ENCODE measurements around the gene BMAL1. TPM values are rescaled to one million over a fixed set of nuclear protein-coding genes. Genes with fewer than 3 reads are reported as not detected.

Gene BMAL1
- total and polyA plus RNA-seq, 9 donors = 17.7 to 53.4 (median 24.8) TPM

DNA sequence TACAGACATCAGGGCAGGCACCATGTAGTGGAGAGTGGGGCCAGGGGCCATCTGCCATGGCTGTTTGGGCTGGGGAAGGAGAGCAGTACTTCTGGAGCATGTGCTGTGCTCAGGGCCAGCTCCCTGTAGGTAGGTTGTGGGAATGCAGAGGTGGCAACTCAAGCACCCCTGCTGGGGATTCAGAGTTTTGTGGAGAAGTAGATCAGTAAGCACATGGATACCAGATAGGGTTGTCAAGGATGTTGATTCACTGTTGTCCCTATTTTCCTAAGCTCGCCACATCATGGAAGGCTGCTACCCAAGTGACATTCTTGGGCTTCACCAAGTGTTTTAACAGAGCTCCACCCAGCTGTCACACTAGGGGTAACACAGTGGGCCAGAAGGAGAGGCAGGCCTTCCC is 67.2 kb downstream of the BMAL1 start:
- Histone ChIP-seq H3K27ac (no peak overlapping the region), H3K9me3 (no peaks in the 10 kb centered on the region), H3K27me3 (no peaks in the 10 kb centered on the region), H3K4me3 (no peak overlapping the region), H3K4me1 (ENCODE audit: insufficient read depth) (no peaks in the 10 kb centered on the region), H3K36me3 (no peaks in the 10 kb centered on the region)
- no peak for TF ChIP-seq POLR2A (IDR thresholded peaks at IDR 0.05)
- TF ChIP-seq, protein P1, sequence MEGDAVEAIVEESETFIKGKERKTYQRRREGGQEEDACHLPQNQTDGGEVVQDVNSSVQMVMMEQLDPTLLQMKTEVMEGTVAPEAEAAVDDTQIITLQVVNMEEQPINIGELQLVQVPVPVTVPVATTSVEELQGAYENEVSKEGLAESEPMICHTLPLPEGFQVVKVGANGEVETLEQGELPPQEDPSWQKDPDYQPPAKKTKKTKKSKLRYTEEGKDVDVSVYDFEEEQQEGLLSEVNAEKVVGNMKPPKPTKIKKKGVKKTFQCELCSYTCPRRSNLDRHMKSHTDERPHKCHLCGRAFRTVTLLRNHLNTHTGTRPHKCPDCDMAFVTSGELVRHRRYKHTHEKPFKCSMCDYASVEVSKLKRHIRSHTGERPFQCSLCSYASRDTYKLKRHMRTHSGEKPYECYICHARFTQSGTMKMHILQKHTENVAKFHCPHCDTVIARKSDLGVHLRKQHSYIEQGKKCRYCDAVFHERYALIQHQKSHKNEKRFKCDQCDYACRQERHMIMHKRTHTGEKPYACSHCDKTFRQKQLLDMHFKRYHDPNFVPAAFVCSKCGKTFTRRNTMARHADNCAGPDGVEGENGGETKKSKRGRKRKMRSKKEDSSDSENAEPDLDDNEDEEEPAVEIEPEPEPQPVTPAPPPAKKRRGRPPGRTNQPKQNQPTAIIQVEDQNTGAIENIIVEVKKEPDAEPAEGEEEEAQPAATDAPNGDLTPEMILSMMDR (IDR thresholded peaks at IDR 0.05) = no peak
- no peak for TF ChIP-seq EP300 (IDR thresholded peaks at IDR 0.05)
- 89 to 96% (median 95%) methylated on average over 1 of the region's 1 CpG for WGBS, 3 donors
- intact Hi-C loops (cut with DNase I) = loop anchor here (2.0 to 10.0 kb wide), 4 partner anchors 70 to 138 kb away; partner anchors contain the start of gene BMAL1 (in 1 of the 4)
- no peak for DNase-seq

DNA sequence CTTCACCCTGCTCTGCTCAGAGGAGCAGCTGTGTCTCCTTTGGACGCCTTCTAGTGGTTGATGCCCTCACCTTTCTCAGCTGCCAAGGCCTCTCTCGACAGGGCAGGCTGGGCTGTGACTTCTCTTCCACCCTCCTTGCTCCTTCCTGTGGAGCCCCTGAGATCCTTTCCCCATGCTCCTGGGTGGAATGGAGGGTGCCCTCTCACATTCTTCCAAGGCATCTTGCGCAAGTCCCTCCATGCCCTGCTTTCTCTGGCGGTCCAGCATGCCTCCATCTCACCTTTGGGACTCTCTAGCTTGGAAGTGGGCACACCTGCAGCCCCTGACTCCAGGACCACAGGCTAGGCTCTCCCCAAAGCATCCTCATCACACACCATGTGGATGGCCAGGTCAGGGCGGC is 68.9 kb downstream of the BMAL1 start:
- Histone ChIP-seq H3K9me3 (no peaks in the 10 kb centered on the region), H3K36me3 (no peaks in the 10 kb centered on the region), H3K27me3 (no peaks in the 10 kb centered on the region), H3K4me3 (no peak overlapping the region), H3K4me1 (ENCODE audit: insufficient read depth) (no peaks in the 10 kb centered on the region), H3K27ac (no peak overlapping the region)
- no peak for DNase-seq
- no peak for TF ChIP-seq POLR2A (IDR thresholded peaks at IDR 0.05)
- TF ChIP-seq, protein P1 (IDR thresholded peaks at IDR 0.05) = no peak
- no peak for TF ChIP-seq EP300 (IDR thresholded peaks at IDR 0.05)
- intact Hi-C loops (cut with DNase I) = loop anchor here in 2 of 4 donors (5.0 to 10.0 kb wide), 2 partner anchors 72 to 134 kb away; partner anchors contain the start of gene BMAL1 (in 1 of the 2)
- 83 to 86% (median 85%) methylated on average over 5 of the region's 5 CpGs for WGBS, 3 donors

DNA sequence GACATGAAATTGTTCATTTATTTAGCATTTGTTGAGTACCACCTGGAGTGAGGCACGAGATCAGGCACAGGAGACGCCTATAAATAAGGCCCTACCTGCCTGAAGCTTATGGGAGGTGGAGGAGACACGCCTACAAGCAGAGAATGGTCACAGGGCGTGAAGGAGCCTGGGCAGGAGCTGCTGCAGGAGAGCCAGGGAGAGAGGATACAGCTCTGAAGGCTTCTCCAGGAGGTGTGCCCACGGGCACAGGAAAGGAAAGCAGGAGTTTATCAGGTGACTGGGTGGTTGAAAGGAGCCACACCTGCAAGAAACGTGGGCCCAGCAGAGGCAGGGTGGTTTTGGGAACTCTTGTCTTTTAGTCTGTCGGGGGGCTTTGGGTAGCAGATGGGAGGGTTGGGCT is 70.3 kb downstream of the BMAL1 start:
- intact Hi-C loops (cut with DNase I) = loop anchor here in 2 of 4 donors (5.0 to 10.0 kb wide), 2 partner anchors 73 to 136 kb away; partner anchors contain the start of gene BMAL1 (in 1 of the 2)
- H3K4me3 ChIP-seq = no peak overlapping the region
- no peaks in the 10 kb centered on the region for H3K36me3 ChIP-seq
- no peaks in the 10 kb centered on the region for H3K27me3 ChIP-seq
- H3K4me1 ChIP-seq (ENCODE audit: insufficient read depth) = no peaks in the 10 kb centered on the region
- WGBS, 3 donors = 91 to 93% (median 92%) methylated on average over 7 of the region's 7 CpGs
- DNase-seq = no peak
- H3K27ac ChIP-seq = no peak overlapping the region
- H3K9me3 ChIP-seq = no peaks in the 10 kb centered on the region
- no peak for TF ChIP-seq POLR2A (IDR thresholded peaks at IDR 0.05)
- TF ChIP-seq, protein P1 (IDR thresholded peaks at IDR 0.05) = no peak

DNA sequence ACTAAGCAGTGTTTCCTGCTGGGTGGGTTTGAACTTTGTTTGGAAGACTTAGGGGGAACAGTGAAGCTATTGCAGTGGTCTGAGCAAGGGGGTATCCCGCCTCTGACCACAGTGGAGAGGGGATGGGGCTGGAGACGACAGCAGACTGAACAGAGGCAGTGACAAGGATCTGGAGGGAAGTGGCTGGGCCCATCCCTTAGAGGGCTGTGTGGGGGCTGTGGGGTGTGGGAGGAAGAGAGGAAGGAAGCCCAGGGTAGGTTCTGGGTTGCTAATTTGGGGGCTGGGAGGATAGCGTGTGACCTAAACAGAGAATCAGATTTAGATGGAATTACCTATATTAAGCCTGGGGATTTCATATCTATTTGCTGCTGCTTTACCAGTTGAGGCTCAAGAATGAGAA is 70.7 kb downstream of the BMAL1 start:
- Histone ChIP-seq H3K9me3 (no peaks in the 10 kb centered on the region), H3K36me3 (no peaks in the 10 kb centered on the region), H3K4me3 (no peak overlapping the region), H3K27ac (no peak overlapping the region), H3K27me3 (no peaks in the 10 kb centered on the region), H3K4me1 (ENCODE audit: insufficient read depth) (no peaks in the 10 kb centered on the region)
- TF ChIP-seq, protein P1 (IDR thresholded peaks at IDR 0.05) = no peak
- TF ChIP-seq POLR2A (IDR thresholded peaks at IDR 0.05) (no peak), EP300 (IDR thresholded peaks at IDR 0.05) (no peak)
- no peak for DNase-seq
- intact Hi-C loops (cut with DNase I) = loop anchor here in 2 of 4 donors (5.0 to 10.0 kb wide), 2 partner anchors 74 to 136 kb away; partner anchors contain the start of gene BMAL1 (in 1 of the 2)
- 85 to 93% (median 85%) methylated on average over 3 of the region's 3 CpGs for WGBS, 3 donors
